Right renal pelvis (tissue), 4 donors: Measurements from ENCODE around the gene OBSCN. TPM values are rescaled to one million over a fixed set of nuclear protein-coding genes. Genes with fewer than 3 reads are reported as not detected.

ENCODE experiments used
- DNase-seq, 4 donors: peaks; one replicate each; pipeline ENCODE4 v3.0.0-alpha.2; 2013; ENCODE audit warnings: low read depth in 4 of 4, low spot score in 3 of 4, missing footprints in 1 of 4
- polyA plus RNA-seq, 4 donors: library from polyadenylated mRNA; unstranded; fragments of 120-200 nt; gene quantifications; one replicate each; pipeline ENCODE4 v1.2.1, GENCODE V29; 2013; ENCODE audit not compliant: insufficient read length in 4 of 4

Gene OBSCN
- polyA plus RNA-seq, 4 donors, result 24.6 to 31.8 (median 28.1) TPM

GRCh38 chr1:228420968-228421826 lies 213.4 kb downstream of the OBSCN start:
- DNase-seq, result no peak

GRCh38 chr1:228423404-228424053 lies 215.7 kb downstream of the OBSCN start:
- no peak for DNase-seq

- no peak for DNase-seq
These were observed 217.1 kb downstream of the OBSCN start for GRCh38 chr1:228424685-228425660.

GRCh38 chr1:228426518-228427175 lies 218.8 kb downstream of the OBSCN start:
- DNase-seq, result no peak

- DNase-seq, result no peak
These were observed 220.6 kb downstream of the OBSCN start for GRCh38 chr1:228428412-228428811.

Other genes starting within 250 kb of the OBSCN start
- under 1 TPM; 0.19 to 0.49 (median 0.22) TPM for gene WNT3A, start 201.0 kb upstream of the OBSCN start, polyA plus RNA-seq
- gene ARF1, start 125.3 kb upstream of the OBSCN start, polyA plus RNA-seq, result 100 to 1,000 TPM; 326 to 381 (median 336) TPM
- 10 to 100 TPM; 13.8 to 23.8 (median 14.7) TPM for gene C1orf35, start 104.7 kb upstream of the OBSCN start, polyA plus RNA-seq
- 10 to 100 TPM; 38.7 to 54.9 (median 42.9) TPM for gene MRPL55, start 98.7 kb upstream of the OBSCN start, polyA plus RNA-seq
- 100 to 1,000 TPM in 2 of 4 donors, 10 to 100 TPM in 2; 99.3 to 181 (median 101) TPM for gene GUK1, start 67.8 kb upstream of the OBSCN start, polyA plus RNA-seq
- gene GJC2, start 58.1 kb upstream of the OBSCN start, polyA plus RNA-seq, result 1 to 10 TPM in 1 of 4 donors, under 1 TPM in 3; 0.56 to 1.2 (median 0.63) TPM
- gene IBA57, start 42.2 kb upstream of the OBSCN start, polyA plus RNA-seq, result 1 to 10 TPM; 4.4 to 6.4 (median 5.2) TPM
- 10 to 100 TPM; 13.2 to 18.0 (median 15.1) TPM for gene TRIM11, start 198.8 kb downstream of the OBSCN start, polyA plus RNA-seq
- gene TRIM17, start 208.8 kb downstream of the OBSCN start, polyA plus RNA-seq, result 1 to 10 TPM; 7.0 to 8.5 (median 8.1) TPM